ENCODE measurements around the gene CDH6.

The CDH6 gene

DNA sequence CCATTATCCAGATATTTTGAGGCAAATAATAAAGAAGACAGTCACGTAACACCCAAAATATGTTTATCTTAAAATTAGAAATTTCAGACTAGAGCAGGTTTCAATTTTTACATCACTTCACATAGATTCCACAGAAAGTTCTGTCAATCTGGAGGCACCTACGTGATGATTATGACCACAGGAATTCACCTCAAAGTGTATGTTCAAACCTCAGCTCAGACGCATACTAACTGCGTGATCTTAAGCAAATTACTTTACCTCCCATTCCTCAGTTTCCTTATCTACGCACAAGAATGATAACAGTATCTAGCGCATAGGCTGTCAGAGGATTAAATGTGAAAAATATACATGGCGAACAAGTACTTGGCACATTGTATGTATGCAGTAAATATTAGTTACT lies 5.9 kb upstream of the CDH6 start:
- no peak overlapping the region for H3K9ac ChIP-seq
- no peak overlapping the region for H3K4me3 ChIP-seq (IDR thresholded peaks at IDR 0.05; ENCODE audit: insufficient read depth, low read depth, low read length)
- no peaks in the 10 kb centered on the region for H3K27me3 ChIP-seq (ENCODE audit: insufficient read depth, low read depth)
- no peaks in the 10 kb centered on the region for H4K20me1 ChIP-seq (ENCODE audit: insufficient read depth)
- no peaks in the 10 kb centered on the region for H3K4me1 ChIP-seq (ENCODE audit: low read depth, poor library complexity, severe bottlenecking)
- no peak overlapping the region for H2AFZ ChIP-seq (ENCODE audit: low read depth)
- H3K79me2 ChIP-seq (ENCODE audit: insufficient read depth, low read depth) = no peaks in the 10 kb centered on the region
- H3K27ac ChIP-seq = no peak overlapping the region
- H3K36me3 ChIP-seq (ENCODE audit: insufficient read depth) = no peaks in the 10 kb centered on the region
- no peak overlapping the region for H3K4me2 ChIP-seq
- TF ChIP-seq, protein P1, sequence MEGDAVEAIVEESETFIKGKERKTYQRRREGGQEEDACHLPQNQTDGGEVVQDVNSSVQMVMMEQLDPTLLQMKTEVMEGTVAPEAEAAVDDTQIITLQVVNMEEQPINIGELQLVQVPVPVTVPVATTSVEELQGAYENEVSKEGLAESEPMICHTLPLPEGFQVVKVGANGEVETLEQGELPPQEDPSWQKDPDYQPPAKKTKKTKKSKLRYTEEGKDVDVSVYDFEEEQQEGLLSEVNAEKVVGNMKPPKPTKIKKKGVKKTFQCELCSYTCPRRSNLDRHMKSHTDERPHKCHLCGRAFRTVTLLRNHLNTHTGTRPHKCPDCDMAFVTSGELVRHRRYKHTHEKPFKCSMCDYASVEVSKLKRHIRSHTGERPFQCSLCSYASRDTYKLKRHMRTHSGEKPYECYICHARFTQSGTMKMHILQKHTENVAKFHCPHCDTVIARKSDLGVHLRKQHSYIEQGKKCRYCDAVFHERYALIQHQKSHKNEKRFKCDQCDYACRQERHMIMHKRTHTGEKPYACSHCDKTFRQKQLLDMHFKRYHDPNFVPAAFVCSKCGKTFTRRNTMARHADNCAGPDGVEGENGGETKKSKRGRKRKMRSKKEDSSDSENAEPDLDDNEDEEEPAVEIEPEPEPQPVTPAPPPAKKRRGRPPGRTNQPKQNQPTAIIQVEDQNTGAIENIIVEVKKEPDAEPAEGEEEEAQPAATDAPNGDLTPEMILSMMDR (conservative IDR thresholded peaks at IDR 0.05; ENCODE audit: low read depth, low read length) = no peak

DNA sequence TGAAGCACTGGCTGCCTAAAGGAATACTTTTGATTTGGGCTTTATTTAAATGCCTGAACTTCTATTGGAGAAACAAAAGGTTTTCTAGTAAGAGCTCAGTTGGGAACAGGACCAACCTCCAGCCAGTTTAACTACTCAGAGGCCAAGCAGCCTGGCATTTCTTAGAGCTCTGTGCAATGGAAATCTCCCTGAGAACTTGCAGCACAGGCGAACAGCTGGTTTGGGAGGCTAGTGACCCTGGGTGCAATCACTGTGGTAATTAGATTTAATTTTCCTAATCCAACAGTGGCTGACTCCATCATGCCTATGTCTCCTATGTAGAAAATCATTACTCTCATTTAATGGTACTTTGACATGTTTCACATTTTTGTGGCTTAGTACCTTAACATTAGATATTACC lies 1.0 kb upstream of the CDH6 start:
- Histone ChIP-seq H3K9ac (no peak overlapping the region), H4K20me1 (ENCODE audit: insufficient read depth) (no peaks in the 10 kb centered on the region), H3K4me3 (IDR thresholded peaks at IDR 0.05; ENCODE audit: insufficient read depth, low read depth, low read length) (no peak overlapping the region), H3K79me2 (ENCODE audit: insufficient read depth, low read depth) (no peaks in the 10 kb centered on the region), H3K4me2 (no peak overlapping the region), H3K36me3 (ENCODE audit: insufficient read depth) (no peaks in the 10 kb centered on the region), H3K4me1 (ENCODE audit: low read depth, poor library complexity, severe bottlenecking) (no peaks in the 10 kb centered on the region), H3K27ac (no peak overlapping the region), H2AFZ (ENCODE audit: low read depth) (no peak overlapping the region), H3K27me3 (ENCODE audit: insufficient read depth, low read depth) (no peaks in the 10 kb centered on the region)
- TF ChIP-seq, protein P1 (conservative IDR thresholded peaks at IDR 0.05; ENCODE audit: low read depth, low read length) = no peak

DNA sequence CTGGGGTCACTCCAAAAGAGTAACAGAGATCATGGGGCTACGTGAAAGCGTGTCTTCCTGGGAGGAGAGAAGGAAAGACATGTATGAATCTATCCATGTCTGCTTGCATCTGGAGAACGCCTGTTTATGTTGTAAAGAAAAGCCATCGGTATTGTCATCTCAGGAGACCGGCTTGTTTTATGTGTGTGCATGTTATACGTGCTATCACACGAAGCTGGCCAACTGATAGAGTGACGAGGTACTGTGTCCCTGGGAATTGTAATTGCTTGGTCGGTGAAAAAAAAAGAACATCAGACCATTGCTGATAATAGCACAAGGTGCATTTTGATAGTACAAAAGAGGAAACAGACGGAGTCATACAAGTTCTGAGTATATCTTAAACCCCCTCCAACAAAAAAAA lies 370 bp upstream of the CDH6 start:
- Histone ChIP-seq H3K36me3 (ENCODE audit: insufficient read depth) (no peaks in the 10 kb centered on the region), H3K4me2 (no peak overlapping the region), H4K20me1 (ENCODE audit: insufficient read depth) (no peaks in the 10 kb centered on the region), H3K79me2 (ENCODE audit: insufficient read depth, low read depth) (no peaks in the 10 kb centered on the region), H3K4me1 (ENCODE audit: low read depth, poor library complexity, severe bottlenecking) (no peaks in the 10 kb centered on the region), H3K27me3 (ENCODE audit: insufficient read depth, low read depth) (no peaks in the 10 kb centered on the region), H3K27ac (no peak overlapping the region), H3K9ac (no peak overlapping the region), H2AFZ (ENCODE audit: low read depth) (no peak overlapping the region), H3K4me3 (IDR thresholded peaks at IDR 0.05; ENCODE audit: insufficient read depth, low read depth, low read length) (no peak overlapping the region)
- TF ChIP-seq, protein P1 (conservative IDR thresholded peaks at IDR 0.05; ENCODE audit: low read depth, low read length) = no peak

DNA sequence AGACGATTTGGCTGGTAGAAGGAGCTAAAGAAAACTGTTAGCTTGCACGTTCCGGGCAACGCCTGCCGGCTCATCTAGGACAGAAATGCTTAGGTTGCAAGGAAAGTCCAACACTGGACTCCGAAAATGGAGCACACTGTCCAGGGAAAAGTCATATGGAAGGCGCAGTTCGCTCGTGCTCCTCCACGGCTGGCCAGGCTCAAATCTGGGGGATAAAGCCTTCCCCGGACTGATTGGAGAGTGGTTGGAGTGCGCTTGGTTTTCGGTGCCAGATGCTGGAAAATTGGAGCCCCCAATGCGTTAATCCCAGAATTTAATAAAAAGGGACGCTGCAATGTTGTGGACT lies 955 bp downstream of the CDH6 start:
- no peak overlapping the region for H2AFZ ChIP-seq (ENCODE audit: low read depth)
- H3K4me2 ChIP-seq = no peak overlapping the region

More for the DNA sequence above, 955 bp downstream of the CDH6 start:
- no peaks in the 10 kb centered on the region for H3K27me3 ChIP-seq (ENCODE audit: insufficient read depth, low read depth)
- H3K79me2 ChIP-seq (ENCODE audit: insufficient read depth, low read depth) = no peaks in the 10 kb centered on the region
- no peaks in the 10 kb centered on the region for H3K36me3 ChIP-seq (ENCODE audit: insufficient read depth)
- TF ChIP-seq, protein P1 (conservative IDR thresholded peaks at IDR 0.05; ENCODE audit: low read depth, low read length) = no peak
- no peaks in the 10 kb centered on the region for H4K20me1 ChIP-seq (ENCODE audit: insufficient read depth)
- H3K9ac ChIP-seq = no peak overlapping the region
- no peaks in the 10 kb centered on the region for H3K4me1 ChIP-seq (ENCODE audit: low read depth, poor library complexity, severe bottlenecking)
- H3K27ac ChIP-seq = no peak overlapping the region
- no peak overlapping the region for H3K4me3 ChIP-seq (IDR thresholded peaks at IDR 0.05; ENCODE audit: insufficient read depth, low read depth, low read length)
